CD14-positive monocyte (primary cell): Measurements from ENCODE around the gene SHROOM4. TPM values are rescaled to one million over a fixed set of nuclear protein-coding genes. Genes with fewer than 3 reads are reported as not detected.

Experiments used
- DNase-seq, 3 donors: peaks; one replicate each; pipeline ENCODE4 v3.0.0-alpha.2; 2011 to 2022
- H2AFZ ChIP-seq: 2 replicates; pipeline ENCODE4 v1.6.0; 2012; ENCODE audit warnings: mild to moderate bottlenecking, low read depth, low read length, inconsistent platforms; ENCODE audit not compliant: insufficient read depth, poor library complexity, severe bottlenecking
- H3K27ac ChIP-seq, 2 donors: 1 replicate in 1 of 2; 2 replicates in 1 of 2; pipeline ENCODE4 v1.5.1; 2012 to 2013; ENCODE audit warnings: low read length in 2 of 2, control low read depth in 1 of 2, inconsistent platforms in 1 of 2, low read depth in 1 of 2, mild to moderate bottlenecking in 1 of 2
- H3K27me3 ChIP-seq, 2 donors: one replicate each; pipeline versions ENCODE4 v1.6.0 to v1.6.1; 2011 to 2013; ENCODE audit warnings: low read length in 2 of 2; ENCODE audit not compliant: control insufficient read depth in 2 of 2, insufficient read depth in 2 of 2
- H3K36me3 ChIP-seq, 2 donors: replicated peaks in 1 of 2; 1 replicate in 1 of 2; 2 replicates in 1 of 2; pipeline versions ENCODE4 v1.5.1 to v1.6.1; 2012 to 2013; ENCODE audit warnings: low read length in 2 of 2, control low read depth in 1 of 2, inconsistent platforms in 1 of 2, mild to moderate bottlenecking in 1 of 2; ENCODE audit not compliant: insufficient read depth in 2 of 2, control insufficient read depth in 1 of 2
- H3K4me1 ChIP-seq, 2 donors: 1 replicate in 1 of 2; 2 replicates in 1 of 2; pipeline versions ENCODE4 v1.5.1 to v1.6.1; 2012 to 2013; ENCODE audit warnings: low read length in 2 of 2, control low read depth in 1 of 2, inconsistent platforms in 1 of 2, mild to moderate bottlenecking in 1 of 2, moderate library complexity in 1 of 2; ENCODE audit not compliant: insufficient read depth in 2 of 2, control insufficient read depth in 1 of 2
- H3K4me2 ChIP-seq: replicated peaks from 2 replicates; pipeline ENCODE3; 2012; ENCODE audit warnings: low read length, moderate library complexity, mild to moderate bottlenecking; ENCODE audit not compliant: poor library complexity, severe bottlenecking; ENCODE audit errors: extremely low read depth
- H3K4me3 ChIP-seq, 3 experiments: fragments of 200-600 bp in 1 of 3; sonication (generic) in 1 of 3; replicated peaks in 1 of 3; 1 replicate in 2 of 3; 2 replicates in 1 of 3; pipeline ENCODE4 v1.5.1; 2011 to 2013; ENCODE audit warnings: low read length in 3 of 3, mild to moderate bottlenecking in 3 of 3, control low read depth in 2 of 3, low read depth in 2 of 3, inconsistent platforms in 1 of 3, moderate library complexity in 1 of 3
- H3K79me2 ChIP-seq: 2 replicates; pipeline ENCODE4 v1.6.0; 2012; ENCODE audit warnings: mild to moderate bottlenecking, control low read depth, inconsistent platforms, low read length, moderate library complexity; ENCODE audit not compliant: insufficient read depth
- H3K9ac ChIP-seq: 2 replicates; pipeline ENCODE4 v1.6.0; 2017; ENCODE audit warnings: low read length, mild to moderate bottlenecking; ENCODE audit not compliant: insufficient read depth, poor library complexity, severe bottlenecking
- H3K9me3 ChIP-seq, 2 donors: replicated peaks in 1 of 2; 1 replicate in 1 of 2; 2 replicates in 1 of 2; pipeline versions ENCODE4 v1.5.1 to v1.6.1; 2012 to 2013; ENCODE audit warnings: low read length in 2 of 2, control low read depth in 1 of 2; ENCODE audit not compliant: control insufficient read depth in 1 of 2, insufficient read depth in 1 of 2
- H4K20me1 ChIP-seq: 2 replicates; pipeline ENCODE4 v1.6.0; 2012; ENCODE audit warnings: mild to moderate bottlenecking, low read length, control low read depth, moderate library complexity; ENCODE audit not compliant: insufficient read depth
- H3K27ac Mint-ChIP-seq, 7 donors: one replicate each; pipeline ENCODE4 v1.8.0; 2020; ENCODE audit warnings: mild to moderate bottlenecking in 7 of 7, mixed read lengths in 7 of 7, moderate library complexity in 6 of 7, inconsistent platforms in 2 of 7
- H3K27me3 Mint-ChIP-seq, 3 donors: one replicate each; pipeline ENCODE4 v1.8.0; 2021 to 2022; ENCODE audit warnings: low read depth in 3 of 3, mild to moderate bottlenecking in 3 of 3, mixed read lengths in 3 of 3, moderate library complexity in 3 of 3, inconsistent platforms in 1 of 3
- H3K36me3 Mint-ChIP-seq, 2 donors: one replicate each; pipeline ENCODE4 v1.8.0; 2020; ENCODE audit warnings: mixed read lengths in 2 of 2, inconsistent platforms in 1 of 2, mild to moderate bottlenecking in 1 of 2
- H3K4me1 Mint-ChIP-seq: one replicate; pipeline ENCODE4 v1.8.0; 2020; ENCODE audit warnings: mild to moderate bottlenecking, mixed read lengths
- H3K4me3 Mint-ChIP-seq, 2 donors: one replicate each; pipeline ENCODE4 v1.8.0; 2020; ENCODE audit warnings: mild to moderate bottlenecking in 2 of 2, mixed read lengths in 2 of 2, moderate library complexity in 1 of 2
- H3K9me3 Mint-ChIP-seq, 7 donors: one replicate each; pipeline ENCODE4 v1.8.0; 2020 to 2022; ENCODE audit warnings: mixed read lengths in 7 of 7, mild to moderate bottlenecking in 6 of 7, moderate library complexity in 6 of 7, inconsistent platforms in 2 of 7
- CTCF ChIP-seq: fragments of 200-600 bp; IDR thresholded peaks from one replicate; pipeline ENCODE4 v1.8.0; 2022; ENCODE audit warnings: antibody characterized with exemption, mild to moderate bottlenecking
- WGBS: methylation state at CpG from one replicate; pipeline ENCODE4 v1.1.5; 2013; ENCODE audit warnings: missing lambda C conversion rate; ENCODE audit not compliant: insufficient coverage; 5-methylcytosine and 5-hydroxymethylcytosine counted together
- intact Hi-C, 2 donors: fragments of 100-400 bp; cut with micrococcal nuclease; formaldehyde crosslinking; loops; one replicate each; pipeline versions ENCODE4 v1.15.0 to v1.15.1; 2023
- polyA plus RNA-seq, 3 donors: library from polyadenylated mRNA; depleted of rRNA in 1 of 3; unstranded in 2 of 3; stranded (reverse) in 1 of 3; fragments of 300-500 nt in 2 of 3; fragments of >200 nt in 1 of 3; fragmentation: Illumina TruSeq in 2 of 3; gene quantifications; 1 replicate in 2 of 3; 2 replicates in 1 of 3; pipeline ENCODE4 v1.2.3, GENCODE V29; 2012 to 2021

The SHROOM4 gene
- polyA plus RNA-seq, 3 donors: under 0.01 TPM; not detected in 2

- no peak overlapping the region for H3K4me3 ChIP-seq
- Mint-ChIP-seq H3K27ac (peak overlapping the region in 1 of 7 donors; percentile 30), H3K36me3 (no peaks in the 10 kb centered on the region), H3K4me3 (no peak overlapping the region), H3K4me1 (no peaks in the 10 kb centered on the region), H3K27me3 (peaks cover 0 to 12% (median 2%) of the 10 kb centered on the region in 3 donors), H3K9me3 (peaks cover 0 to 8% (median 0%) of the 10 kb centered on the region in 7 donors)
- no peak overlapping the region for H3K4me2 ChIP-seq
- no peak for DNase-seq
- H3K36me3 ChIP-seq: no peaks in the 10 kb centered on the region
- H3K9ac ChIP-seq: no peak overlapping the region
- no peak for TF ChIP-seq CTCF
- H3K27ac ChIP-seq: no peak overlapping the region
- no peaks in the 10 kb centered on the region for H4K20me1 ChIP-seq
- intact Hi-C loops: loop anchor here in 1 of 2 donors (10.0 kb wide), 1 partner anchor 672 kb away; no protein-coding TSS in a partner anchor
- no peak overlapping the region for H2AFZ ChIP-seq
- H3K79me2 ChIP-seq: no peaks in the 10 kb centered on the region
- H3K27me3 ChIP-seq: peaks cover 0 to 4% of the 10 kb centered on the region in 2 donors
- no CpG with 5 or more reads among the region's 3 CpGs for WGBS
- H3K9me3 ChIP-seq: no peaks in the 10 kb centered on the region
- H3K4me1 ChIP-seq: no peaks in the 10 kb centered on the region
These were observed 227.0 kb downstream of the SHROOM4 start for GRCh38 chrX:50586980-50587379.

- no peaks in the 10 kb centered on the region for H3K36me3 Mint-ChIP-seq
- no peaks in the 10 kb centered on the region for H3K4me1 ChIP-seq
- peaks cover 0 to 5% (median 0%) of the 10 kb centered on the region in 7 donors for H3K9me3 Mint-ChIP-seq
- H3K4me3 Mint-ChIP-seq: no peak overlapping the region
- H4K20me1 ChIP-seq: no peaks in the 10 kb centered on the region
- H3K9me3 ChIP-seq: no peaks in the 10 kb centered on the region
- H3K27ac ChIP-seq: no peak overlapping the region
- no peak overlapping the region for H2AFZ ChIP-seq
- no peak for TF ChIP-seq CTCF
- H3K9ac ChIP-seq: no peak overlapping the region
- H3K27me3 ChIP-seq: peaks cover 0 to 4% of the 10 kb centered on the region in 2 donors
- H3K79me2 ChIP-seq: no peaks in the 10 kb centered on the region
- no peaks in the 10 kb centered on the region for H3K36me3 ChIP-seq
- no peak for DNase-seq
- no peaks in the 10 kb centered on the region for H3K4me1 Mint-ChIP-seq
- H3K4me2 ChIP-seq: no peak overlapping the region
- H3K4me3 ChIP-seq: no peak overlapping the region
- H3K27me3 Mint-ChIP-seq: peaks cover 0 to 12% (median 2%) of the 10 kb centered on the region in 3 donors
- H3K27ac Mint-ChIP-seq: no peak overlapping the region
- intact Hi-C loops: loop anchor here in 1 of 2 donors (10.0 kb wide), 1 partner anchor 672 kb away; no protein-coding TSS in a partner anchor
These were observed 227.6 kb downstream of the SHROOM4 start for GRCh38 chrX:50586407-50586806.
